Caco-2 (cell line): ENCODE measurements around the gene AGPAT1. TPM values are rescaled to one million over a fixed set of nuclear protein-coding genes. Genes with fewer than 3 reads are reported as not detected.
A peak's percentile ranks its signal among the peaks of the same experiment; 100 is the strongest.
"Not testable (repeated sequence)": the region's sequence is repeated elsewhere in the genome, so short reads cannot be mapped to it uniquely, and the experiment has no call there.

Experiments used
- BruUV-seq: library from RNA; stranded (reverse); fragments of 400-500 nt; replicated peaks from 2 replicates; lab custom pipeline; 2021; lab: Mats Ljungman, UMichigan
- CTCF ChIA-PET: fragments of 300-600 bp; sonication (Branson Sonifier 250); formaldehyde crosslinking; loops from one replicate; lab custom pipeline; 2022; ENCODE audit warnings: antibody characterized with exemption; lab: Charles Lee
- POLR2A ChIA-PET: fragments of 300-600 bp; sonication (Branson Sonifier 250); formaldehyde crosslinking; loops from one replicate; lab custom pipeline; 2022; ENCODE audit warnings: antibody characterized with exemption; lab: Charles Lee
- DNase-seq, 2 experiments: peaks; one replicate each; pipeline versions ENCODE4 v3.0.0 to v3.0.0-alpha.2; 2020 to 2022
- H3K27me3 ChIP-seq: replicated peaks from 2 replicates; pipeline ENCODE4 v1.6.0; 2011; ENCODE audit warnings: low read length; ENCODE audit not compliant: control insufficient read depth, insufficient read depth
- H3K36me3 ChIP-seq: 2 replicates; pipeline ENCODE4 v1.5.1; 2011; ENCODE audit warnings: low read length; ENCODE audit not compliant: control insufficient read depth, insufficient read depth
- H3K4me1 ChIP-seq: fragments of 250-450 bp; sonication (Bioruptor Pico); 2 replicates; pipeline ENCODE4 v1.5.1; 2020; ENCODE audit warnings: mild to moderate bottlenecking
- H3K4me3 ChIP-seq: 2 replicates; pipeline ENCODE4 v1.5.1; 2011; ENCODE audit warnings: low read depth, mild to moderate bottlenecking, control low read depth, low read length
- H3K9me3 ChIP-seq: fragments of 250-450 bp; sonication (Bioruptor Pico); 2 replicates; pipeline ENCODE4 v1.5.1; 2020; ENCODE audit warnings: mild to moderate bottlenecking, moderate library complexity
- H3K27ac Mint-ChIP-seq: one replicate; pipeline ENCODE4 v1.8.0; 2022; ENCODE audit warnings: mixed read lengths; ENCODE audit not compliant: unreplicated experiment
- H3K27me3 Mint-ChIP-seq: one replicate; pipeline ENCODE4 v1.8.0; 2022; ENCODE audit warnings: mixed read lengths; ENCODE audit not compliant: insufficient read depth, unreplicated experiment
- H3K36me3 Mint-ChIP-seq: one replicate; pipeline ENCODE4 v1.8.0; 2022; ENCODE audit warnings: mild to moderate bottlenecking, mixed read lengths; ENCODE audit not compliant: insufficient read depth, unreplicated experiment
- H3K4me1 Mint-ChIP-seq: one replicate; pipeline ENCODE4 v1.8.0; 2022; ENCODE audit warnings: low read depth, mixed read lengths; ENCODE audit not compliant: unreplicated experiment
- H3K4me3 Mint-ChIP-seq: one replicate; pipeline ENCODE4 v1.8.0; 2022; ENCODE audit warnings: mild to moderate bottlenecking, moderate library complexity, mixed read lengths; ENCODE audit not compliant: unreplicated experiment
- H3K9me3 Mint-ChIP-seq: one replicate; pipeline ENCODE4 v1.8.0; 2022; ENCODE audit warnings: mixed read lengths; ENCODE audit not compliant: unreplicated experiment
- CTCF ChIP-seq, 2 experiments: fragments of 200-600 bp in 1 of 2; IDR thresholded peaks; 1 replicate in 1 of 2; 2 replicates in 1 of 2; pipeline versions ENCODE4 v1.5.1 to v1.8.0; 2011 to 2022; ENCODE audit warnings: antibody characterized with exemption in 1 of 2, control low read depth in 1 of 2, inconsistent platforms in 1 of 2, low read depth in 1 of 2, low read length in 1 of 2, mild to moderate bottlenecking in 1 of 2, moderate library complexity in 1 of 2; ENCODE audit not compliant: insufficient read depth in 1 of 2, severe bottlenecking in 1 of 2, unreplicated experiment in 1 of 2
- intact Hi-C: fragments of 100-400 bp; cut with micrococcal nuclease; formaldehyde crosslinking; loops from one replicate; pipeline ENCODE4 v1.10.0; 2022; ENCODE audit not compliant: unreplicated experiment
- total RNA-seq: library from RNA; stranded (reverse); gene quantifications from 2 replicates; pipeline ENCODE4 v1.2.3, GENCODE V29; 2022

Gene AGPAT1
- total RNA-seq, 1 experiment from 2014 or later, result 60.4 TPM

DNA sequence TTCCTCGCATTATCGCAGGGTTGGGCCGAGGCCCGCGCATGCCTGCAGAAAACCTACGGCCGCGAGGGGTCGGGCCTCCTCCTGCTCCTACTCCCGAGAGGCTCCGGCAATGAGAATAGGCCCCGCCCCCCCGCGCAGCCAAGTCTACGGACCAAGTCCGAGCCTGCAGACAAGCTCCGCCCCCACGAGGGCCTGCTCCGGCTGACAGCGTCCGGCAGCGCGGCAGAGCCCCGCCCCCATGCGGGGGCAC, 19.7 kb upstream of the AGPAT1 start:
- intact Hi-C loops, result loop anchor here (1.0 to 10.0 kb wide), 4 partner anchors 18 to 769 kb away; partner anchors contain the start of genes BRD2 and PPT2
- no peaks in the 10 kb centered on the region for H3K27me3 Mint-ChIP-seq
- no TSS peak for BruUV-seq
- DNase-seq, result peak; percentile 100
- peaks cover 15% of the 10 kb centered on the region for H3K4me1 ChIP-seq
- no peaks in the 10 kb centered on the region for H3K36me3 ChIP-seq
- H3K27ac Mint-ChIP-seq, result peak overlapping the region; percentile 99
- H3K9me3 Mint-ChIP-seq, result no peaks in the 10 kb centered on the region
- ChIA-PET CTCF (interaction anchor here (0.5 to 1.7 kb wide), 24 partner anchors 11 to 789 kb away, joined by 3 to 24 read pairs (median 4); partner anchors contain the start of genes ATF6B, FKBPL, PRRT1 and RNF5), POLR2A (interaction anchor here (0.5 to 1.5 kb wide), 14 partner anchors 9 to 1004 kb away, joined by 3 to 29 read pairs (median 6); partner anchors contain the start of genes AGPAT1, ATF6B, FKBPL and NEU1)
- H3K27me3 ChIP-seq, result no peaks in the 10 kb centered on the region
- peak overlapping the region; percentile 94 for H3K4me3 Mint-ChIP-seq
- H3K36me3 Mint-ChIP-seq, result peaks cover 16% of the 10 kb centered on the region
- H3K4me1 Mint-ChIP-seq, result peaks cover 16% of the 10 kb centered on the region
- no peaks in the 10 kb centered on the region for H3K9me3 ChIP-seq
- peak overlapping the region; percentile 95 for H3K4me3 ChIP-seq
- peak; percentile 17 to 70 for TF ChIP-seq CTCF (IDR thresholded peaks at IDR 0.05; ENCODE audit: insufficient read depth in 1 of 2, low read depth in 1 of 2, low read length in 1 of 2, severe bottlenecking in 1 of 2, unreplicated experiment in 1 of 2)

DNA sequence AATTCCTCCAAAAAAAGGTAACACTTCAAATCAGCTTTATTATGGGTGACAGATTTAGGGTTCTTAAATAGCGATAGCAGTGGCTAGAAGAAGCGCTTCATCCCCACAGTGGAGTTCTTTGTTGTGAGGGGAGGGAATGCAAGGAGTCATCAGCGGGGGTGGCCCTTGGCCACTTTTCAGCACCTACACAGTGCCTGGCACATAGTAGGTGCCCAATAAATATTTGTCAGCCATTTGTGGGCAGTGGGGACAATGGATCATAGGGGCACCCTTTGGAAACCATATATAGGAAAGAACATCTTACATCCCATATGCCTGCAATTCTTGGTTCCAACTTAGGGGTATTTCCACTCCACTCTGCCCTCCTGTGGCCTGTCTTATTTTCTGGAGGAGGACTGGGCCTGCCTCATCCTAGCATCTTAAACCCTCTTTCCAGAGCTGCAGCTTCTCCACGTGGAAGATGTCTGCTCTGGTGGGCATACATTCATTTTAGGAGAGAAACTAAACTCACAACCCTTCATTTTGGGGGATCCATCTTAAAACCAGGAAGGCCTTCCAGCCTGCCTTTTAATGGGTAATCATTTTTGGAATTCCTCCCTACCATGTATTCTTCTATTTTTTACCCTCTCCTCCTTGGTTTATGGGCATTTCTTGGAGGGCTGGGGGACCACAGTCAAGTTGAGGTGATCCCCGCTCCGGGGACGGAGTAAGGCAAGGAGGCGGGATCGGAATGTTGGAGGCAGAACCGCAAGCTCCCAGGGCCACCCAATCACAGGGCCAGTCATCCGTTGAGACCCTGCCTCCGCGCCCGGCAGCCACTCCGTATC, 19.2 kb upstream of the AGPAT1 start:
- DNase-seq, result peak; percentile 45 to 52
- ChIA-PET POLR2A (interaction anchor here (0.5 to 1.5 kb wide), 14 partner anchors 8 to 1005 kb away, joined by 3 to 29 read pairs (median 6); partner anchors contain the start of genes AGPAT1, ATF6B, FKBPL and NEU1), CTCF (interaction anchor here (0.5 to 1.7 kb wide), 22 partner anchors 11 to 777 kb away, joined by 3 to 24 read pairs (median 4); partner anchors contain the start of genes ATF6B, FKBPL, PRRT1 and RNF5)
- Histone ChIP-seq H3K9me3 (no peaks in the 10 kb centered on the region), H3K36me3 (no peaks in the 10 kb centered on the region), H3K4me1 (peaks cover 15% of the 10 kb centered on the region), H3K4me3 (peak overlapping the region; percentile 43), H3K27me3 (no peaks in the 10 kb centered on the region)
- Mint-ChIP-seq H3K27ac (peak overlapping the region; percentile 99), H3K36me3 (peaks cover 16% of the 10 kb centered on the region), H3K4me3 (peak overlapping the region; percentile 94), H3K9me3 (no peaks in the 10 kb centered on the region), H3K27me3 (no peaks in the 10 kb centered on the region), H3K4me1 (peaks cover 16% of the 10 kb centered on the region)
- TF ChIP-seq CTCF (IDR thresholded peaks at IDR 0.05; ENCODE audit: insufficient read depth in 1 of 2, low read depth in 1 of 2, low read length in 1 of 2, severe bottlenecking in 1 of 2, unreplicated experiment in 1 of 2), result peak; percentile 39 to 46
- intact Hi-C loops, result loop anchor here (1.0 to 10.0 kb wide), 4 partner anchors 18 to 770 kb away; partner anchors contain the start of genes BRD2 and PPT2
- BruUV-seq, result TSS peak; percentile 99

GRCh38 chr6:32194388-32194787, 18.5 kb upstream of the AGPAT1 start:
- no peaks in the 10 kb centered on the region for H3K9me3 Mint-ChIP-seq
- ChIA-PET CTCF (no interaction called here), POLR2A (no interaction called here)
- BruUV-seq, result no TSS peak
- H3K27me3 Mint-ChIP-seq, result no peaks in the 10 kb centered on the region
- H3K36me3 Mint-ChIP-seq, result peaks cover 19% of the 10 kb centered on the region
- peaks cover 16% of the 10 kb centered on the region for H3K4me1 Mint-ChIP-seq
- no peak for DNase-seq
- Histone ChIP-seq H3K4me1 (peaks cover 15% of the 10 kb centered on the region), H3K27me3 (no peaks in the 10 kb centered on the region), H3K4me3 (no peak overlapping the region), H3K36me3 (no peaks in the 10 kb centered on the region), H3K9me3 (no peaks in the 10 kb centered on the region)
- intact Hi-C loops, result loop anchor here (2.0 to 10.0 kb wide), 2 partner anchors 76 to 770 kb away; partner anchors contain the start of gene BRD2
- H3K4me3 Mint-ChIP-seq, result peak overlapping the region; percentile 94
- peak overlapping the region; percentile 99 for H3K27ac Mint-ChIP-seq
- no peak for TF ChIP-seq CTCF (IDR thresholded peaks at IDR 0.05; ENCODE audit: insufficient read depth in 1 of 2, low read depth in 1 of 2, low read length in 1 of 2, severe bottlenecking in 1 of 2, unreplicated experiment in 1 of 2)

- H3K9me3 ChIP-seq, DNase-seq, H3K36me3 ChIP-seq, H3K4me3 Mint-ChIP-seq, H3K27ac Mint-ChIP-seq, POLR2A ChIA-PET, H3K27me3 Mint-ChIP-seq, H3K9me3 Mint-ChIP-seq, BruUV-seq, H3K27me3 ChIP-seq, H3K4me3 ChIP-seq: not testable (repeated sequence)
- peaks cover 27% of the 10 kb centered on the region for H3K4me1 ChIP-seq
- peaks cover 27% of the 10 kb centered on the region for H3K4me1 Mint-ChIP-seq
- H3K36me3 Mint-ChIP-seq, result peaks cover 18% of the 10 kb centered on the region
- intact Hi-C loops, result loop anchor here (10.0 kb wide), 1 partner anchor 772 kb away; the partner anchor contains the start of gene BRD2
- CTCF ChIA-PET, result interaction anchor here (1.4 kb wide), 1 partner anchor 16 kb away, joined by 3 read pairs; no protein-coding TSS in a partner anchor
Measured at GRCh38 chr6:32193096-32193495, 17.2 kb upstream of the AGPAT1 start.
